Right forelimb (tissue), 1 donor: Measurements from ENCODE around the gene SPATC1L.

ENCODE experiments used
- DNase-seq: peaks from one replicate; pipeline ENCODE4 v3.0.0-alpha.2; 2018

Gene SPATC1L

DNA sequence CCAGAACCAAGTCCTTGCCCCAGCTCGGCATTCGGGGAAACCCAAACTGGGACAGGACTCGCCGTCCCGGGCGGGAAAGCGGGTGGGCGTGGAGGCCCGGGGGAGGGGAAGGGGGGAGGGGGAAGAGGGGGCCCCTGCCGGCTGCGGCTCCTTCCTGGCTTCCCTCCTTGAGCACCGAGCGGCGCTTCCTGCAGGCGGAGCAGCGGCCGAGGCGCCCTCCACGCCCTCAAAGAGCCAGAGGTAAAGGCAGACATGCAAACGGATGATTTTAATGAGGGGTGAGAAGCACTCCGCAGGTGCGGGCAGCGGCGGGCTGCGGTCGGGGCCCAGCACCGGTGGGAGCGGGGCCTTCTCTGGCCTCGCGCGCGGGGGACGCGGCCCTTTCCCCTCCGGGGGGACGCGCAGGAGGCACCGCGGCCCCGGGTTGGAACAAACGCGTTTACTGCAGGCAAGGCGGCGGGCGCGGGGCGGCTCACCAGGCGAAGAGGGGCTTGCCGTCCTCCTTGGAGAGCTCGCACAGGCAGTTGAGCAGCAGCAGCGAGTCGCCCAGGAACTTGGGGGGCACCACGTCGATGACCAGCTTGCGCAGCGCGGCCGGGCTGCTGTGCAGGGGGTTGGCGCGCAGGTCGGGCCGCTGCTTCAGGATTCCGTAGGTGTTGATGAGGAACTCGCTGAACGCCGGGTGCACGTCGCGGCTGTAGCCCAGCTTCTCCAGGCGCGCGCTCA lies 23.2 kb downstream of the SPATC1L start:
- DNase-seq = peak; percentile 36

DNA sequence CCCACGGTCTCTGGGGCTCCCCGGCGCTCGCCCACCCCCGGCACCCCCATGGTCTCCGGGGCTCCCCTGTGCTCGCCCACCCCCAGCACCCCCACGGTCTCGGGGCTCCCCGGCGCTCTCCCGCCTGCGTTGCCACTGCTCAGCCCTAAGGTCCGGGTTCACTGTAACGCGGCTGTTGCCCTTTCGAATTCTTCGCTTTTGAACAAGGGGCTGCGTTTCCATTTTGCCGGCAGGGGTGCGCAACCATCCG lies 23.7 kb downstream of the SPATC1L start:
- peak; percentile 44 for DNase-seq

DNA sequence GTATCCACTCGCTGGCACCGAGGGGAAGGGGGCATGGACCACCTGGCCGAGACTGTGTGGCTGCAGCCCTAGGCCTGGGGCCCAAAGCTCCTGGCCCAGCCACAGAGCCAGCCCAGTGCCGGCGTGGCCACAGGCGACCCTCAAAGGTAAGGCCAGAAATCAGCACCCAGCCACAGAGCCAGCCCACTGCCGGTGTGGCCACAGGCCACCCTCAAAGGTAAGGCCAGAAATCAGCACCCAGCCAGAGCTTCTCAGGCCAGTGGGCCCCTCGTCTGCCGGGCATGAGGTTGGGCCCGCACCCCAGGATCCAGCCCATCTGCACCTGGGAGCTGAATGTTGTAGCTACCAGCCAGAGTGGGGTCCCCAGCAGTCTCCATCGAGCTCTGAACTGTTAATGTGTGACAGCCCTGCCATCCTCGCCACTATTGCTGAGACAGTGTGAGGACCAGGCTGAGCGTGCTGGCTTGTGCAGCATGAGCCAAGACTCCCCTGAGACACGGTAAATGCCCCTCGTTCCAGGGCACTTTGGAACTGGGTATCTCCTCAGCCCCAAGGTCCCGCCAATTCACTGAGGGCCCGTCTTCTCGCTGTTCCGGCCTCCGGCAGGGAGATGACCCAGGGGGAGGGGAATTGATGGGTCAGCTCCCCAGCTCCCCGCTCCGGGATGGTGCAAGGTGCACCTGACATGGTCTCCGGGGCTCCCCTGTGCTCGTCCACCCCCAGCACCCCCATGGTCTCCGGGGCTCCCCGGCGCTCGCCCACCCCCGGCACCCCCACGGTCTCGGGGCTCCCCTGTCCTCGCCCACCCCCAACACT lies 24.2 kb downstream of the SPATC1L start:
- peak; percentile 32 for DNase-seq

DNA sequence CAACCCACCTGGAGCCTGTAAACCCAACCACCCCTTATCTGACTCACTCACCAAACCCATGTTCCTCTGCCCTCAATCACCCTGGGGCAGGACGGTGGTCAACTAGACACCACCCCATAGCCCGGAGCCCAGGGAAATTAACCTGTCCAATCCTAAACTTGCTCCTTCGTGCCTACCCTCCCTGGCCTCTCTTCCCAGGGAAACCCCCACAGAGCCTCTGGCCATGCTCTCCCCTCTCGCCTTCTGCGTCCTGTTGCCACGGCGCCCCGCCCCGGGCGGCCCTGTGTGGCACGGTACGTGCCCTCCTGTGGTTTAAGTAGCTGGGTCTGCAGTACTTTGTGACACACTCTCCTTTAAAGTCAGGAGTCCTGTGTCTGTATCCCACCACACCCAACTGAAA lies 24.9 kb downstream of the SPATC1L start:
- DNase-seq = peak; percentile 32

DNA sequence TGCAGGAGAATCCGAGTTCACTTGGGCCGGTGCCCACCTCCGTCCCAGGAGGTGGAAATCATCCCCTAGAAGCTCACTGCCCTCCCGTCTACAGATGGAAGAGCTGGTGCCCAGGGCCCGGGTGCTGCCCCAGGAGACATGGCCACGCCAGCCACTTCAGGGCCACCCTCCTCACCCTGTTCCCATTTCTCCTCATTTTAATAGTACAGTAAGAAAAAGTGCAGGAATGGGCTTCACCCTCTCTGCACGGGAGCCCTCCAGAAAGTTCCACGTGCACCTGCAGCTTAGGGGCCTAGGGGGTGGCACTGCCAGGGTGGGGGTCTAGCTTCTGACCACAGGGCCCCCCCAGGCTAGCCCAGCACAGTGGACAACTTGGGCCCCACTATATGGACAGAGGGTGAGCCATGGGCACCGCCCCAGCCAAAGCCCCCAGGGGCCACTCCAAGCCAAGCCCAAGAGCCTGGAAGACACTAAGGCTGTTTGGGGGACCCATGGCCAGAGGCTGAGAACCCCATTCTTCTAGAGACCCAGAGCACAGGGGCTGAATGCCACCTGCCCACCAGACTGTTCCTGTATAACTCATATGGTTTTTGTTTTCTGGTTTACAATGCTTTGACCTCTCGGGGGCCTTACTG lies 25.5 kb downstream of the SPATC1L start:
- peak; percentile 34 for DNase-seq

DNA sequence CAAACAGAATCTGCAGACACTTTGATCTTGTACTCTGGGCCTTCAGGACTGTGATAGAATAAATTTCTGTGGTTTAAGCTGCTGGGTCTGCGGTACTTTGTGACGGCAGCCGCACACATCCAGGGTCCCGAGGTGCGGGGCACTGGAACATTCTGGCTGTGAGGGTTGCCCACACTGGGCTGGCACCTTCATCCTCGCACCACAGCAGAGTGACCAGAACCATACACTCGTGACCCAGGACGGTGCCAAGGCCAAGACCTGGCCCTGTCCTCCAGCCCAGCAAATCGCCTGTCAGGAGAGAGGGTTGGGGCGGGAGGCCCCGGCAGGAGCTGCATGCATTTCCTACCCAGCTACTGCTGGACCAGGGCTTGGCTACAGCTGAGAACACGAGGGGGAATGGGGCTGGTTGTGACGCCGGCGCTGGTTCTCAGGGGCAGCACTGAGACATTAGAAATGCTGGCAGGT lies 26.2 kb downstream of the SPATC1L start:
- DNase-seq = no peak

DNA sequence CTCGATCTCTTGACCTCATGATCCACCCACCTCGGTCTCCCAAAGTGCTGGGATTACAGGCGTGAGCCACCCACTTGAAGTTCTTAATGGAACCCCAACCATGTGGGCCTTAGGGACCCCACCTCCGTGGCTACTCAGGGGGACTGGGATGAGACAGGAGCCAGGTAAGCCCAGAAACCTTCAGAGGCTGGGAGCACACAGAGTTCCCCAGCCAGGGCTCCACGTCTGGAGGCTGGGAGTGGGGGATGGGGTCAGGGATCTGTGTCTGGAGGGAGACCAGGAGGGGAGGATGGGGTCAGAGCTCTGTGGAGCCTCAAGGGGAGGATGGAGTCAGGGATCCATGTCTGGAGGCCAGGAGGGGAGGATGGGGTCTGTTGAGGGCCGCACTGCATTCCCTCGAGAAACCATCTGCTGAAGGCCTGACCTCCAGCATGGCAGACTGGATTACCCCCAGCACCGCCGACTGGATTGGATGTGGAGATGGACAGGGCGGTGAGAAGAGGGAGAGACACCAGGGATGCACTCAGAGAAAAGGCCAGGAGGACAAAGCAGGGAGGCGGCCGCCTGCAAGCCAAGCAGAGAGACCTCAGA lies 26.8 kb downstream of the SPATC1L start:
- peak; percentile 28 for DNase-seq

DNA sequence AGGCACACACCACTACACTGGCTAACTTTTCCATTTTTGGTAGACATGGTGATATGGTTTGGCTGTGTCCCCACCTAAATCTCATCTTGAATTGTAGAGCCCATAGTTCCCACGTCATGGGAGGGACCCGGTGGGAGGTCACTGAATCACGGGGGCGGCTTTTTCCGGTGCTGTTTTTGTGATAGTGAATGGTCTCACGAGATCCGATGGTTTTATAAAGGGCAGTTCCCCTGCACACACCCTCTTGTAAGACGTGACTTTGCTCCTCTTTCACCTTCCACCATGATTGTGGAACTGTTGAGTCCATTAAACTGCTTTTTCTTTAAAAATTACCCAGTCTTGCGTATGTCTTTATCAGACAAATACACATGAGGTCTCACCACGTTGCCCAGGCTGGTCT lies 27.6 kb downstream of the SPATC1L start:
- peak; percentile 35 for DNase-seq

DNA sequence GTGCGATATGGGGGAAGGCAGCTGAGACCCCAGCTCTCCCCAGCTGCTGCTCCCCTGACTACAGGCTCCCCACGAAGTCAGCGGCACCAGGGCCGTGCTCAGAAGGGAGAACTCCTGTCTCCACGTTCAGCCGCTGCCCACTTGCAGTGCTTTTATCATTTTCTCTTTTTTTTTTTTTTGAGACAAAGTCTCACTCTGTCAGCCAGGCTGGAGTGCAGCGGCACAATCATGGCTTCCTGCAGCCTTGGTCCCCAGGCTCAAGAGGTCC lies 27.9 kb downstream of the SPATC1L start:
- no peak for DNase-seq

DNA sequence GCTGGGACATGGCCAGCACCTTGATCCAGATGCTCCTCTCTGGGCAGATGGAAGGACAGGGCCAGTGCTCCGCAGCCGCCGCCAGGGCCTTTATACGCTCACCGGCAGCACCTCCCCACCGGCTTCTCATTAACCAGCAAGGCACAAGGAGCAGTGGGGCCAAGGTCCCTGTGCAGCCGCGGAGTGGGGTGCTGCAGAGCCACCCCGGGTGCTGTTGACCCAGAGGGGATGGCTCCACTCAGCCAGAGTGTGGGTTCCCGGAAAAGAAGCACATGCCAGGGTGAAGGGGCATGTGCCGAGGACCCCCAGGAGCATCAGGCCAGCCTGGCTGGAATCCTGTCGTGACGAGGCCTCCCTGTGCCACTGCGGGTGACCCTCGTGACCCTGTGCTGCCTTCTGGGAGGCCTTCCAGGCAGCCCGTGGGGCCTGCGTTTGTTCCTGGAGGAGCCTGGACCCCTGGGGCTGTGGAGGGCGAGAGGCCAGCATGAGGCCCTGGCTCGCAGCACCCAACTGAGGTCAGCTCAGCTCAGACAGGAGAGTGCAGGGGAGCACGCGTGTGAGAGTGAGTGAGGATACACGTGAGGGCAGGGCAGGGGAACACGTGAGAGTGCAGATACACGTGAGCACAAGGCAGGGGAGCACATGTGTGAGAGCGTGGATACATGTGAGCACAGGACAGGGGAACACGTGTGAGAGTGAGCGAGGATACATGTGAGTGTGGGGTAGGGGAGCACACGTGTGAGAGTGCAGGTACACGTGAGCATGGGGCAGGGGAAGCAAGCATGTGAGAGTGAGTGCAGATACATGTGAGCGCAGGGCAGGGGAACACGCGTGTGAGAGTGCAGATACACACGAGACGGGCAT lies 28.5 kb downstream of the SPATC1L start, which contains the start of gene FTCD:
FTCD (minus strand) TSS at position 66 of the 864 bp plus-strand sequence; CDS start at position 10, 56 bp downstream.
- peak; percentile 39 for DNase-seq

DNA sequence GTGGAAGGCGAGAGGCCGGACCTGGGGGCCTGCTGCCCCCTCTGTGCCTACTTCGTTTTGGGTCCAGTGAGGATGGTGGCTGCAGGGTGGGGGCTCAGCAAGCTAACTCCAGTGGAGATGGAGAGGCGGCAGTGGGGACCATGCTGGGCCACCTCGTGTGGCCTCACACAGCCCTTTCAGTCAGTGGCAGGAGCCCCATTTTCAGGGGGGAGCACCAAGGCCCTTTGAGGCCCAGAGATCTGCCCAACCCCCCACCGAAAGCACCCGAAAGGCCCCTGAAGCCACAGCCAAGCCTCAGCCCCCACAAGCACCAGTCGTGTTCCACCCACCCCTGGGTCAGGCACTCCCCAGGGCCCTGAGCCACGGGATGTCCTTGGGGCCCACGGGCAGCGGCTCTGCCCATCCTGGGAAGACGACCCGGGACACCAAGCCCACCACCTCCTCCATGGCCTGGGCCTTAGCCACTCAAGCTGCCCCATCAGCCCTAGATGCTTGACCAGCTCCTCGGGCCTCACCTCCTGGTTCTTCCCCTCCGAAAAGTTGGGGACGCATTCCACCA lies 29.2 kb downstream of the SPATC1L start:
- peak; percentile 38 for DNase-seq

DNA sequence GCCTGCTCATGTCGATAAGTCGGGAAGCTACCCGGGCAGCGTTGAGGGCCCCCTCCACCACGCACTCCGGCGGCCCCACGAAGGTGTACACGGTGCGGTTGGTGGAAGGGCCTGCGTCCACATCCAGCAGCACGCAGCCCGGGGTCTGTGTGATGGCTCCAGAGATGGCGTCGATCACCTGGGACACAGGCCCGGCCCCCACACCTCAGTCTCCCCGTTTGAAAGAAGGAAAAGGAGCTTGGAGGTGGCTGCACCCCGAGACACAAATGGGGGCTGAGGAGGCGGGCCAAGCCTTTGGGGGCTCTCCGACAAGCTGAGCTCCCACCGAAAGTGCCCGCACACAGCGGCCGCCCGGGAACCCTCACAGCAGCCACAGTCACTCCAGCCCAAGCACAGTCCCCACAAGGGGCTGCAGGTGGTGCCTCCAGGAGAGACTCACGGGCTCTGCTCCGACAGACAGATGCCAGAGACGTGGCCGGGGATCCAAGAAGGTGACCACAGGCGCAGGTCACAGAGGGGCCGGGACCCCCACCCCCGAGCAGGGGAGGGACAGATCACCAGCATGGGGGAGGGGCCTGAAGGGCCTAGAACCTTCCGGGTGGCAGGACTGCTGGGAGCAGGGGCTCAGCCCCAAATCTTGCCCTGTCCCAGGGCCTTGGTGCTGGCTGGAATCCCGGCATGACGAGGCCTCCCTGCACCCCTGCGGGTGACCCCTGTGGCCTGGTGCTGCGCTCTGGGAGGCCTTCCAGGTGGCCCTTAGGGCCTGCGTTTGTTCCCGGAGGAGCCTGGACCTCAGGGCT lies 29.9 kb downstream of the SPATC1L start:
- peak; percentile 39 for DNase-seq

DNA sequence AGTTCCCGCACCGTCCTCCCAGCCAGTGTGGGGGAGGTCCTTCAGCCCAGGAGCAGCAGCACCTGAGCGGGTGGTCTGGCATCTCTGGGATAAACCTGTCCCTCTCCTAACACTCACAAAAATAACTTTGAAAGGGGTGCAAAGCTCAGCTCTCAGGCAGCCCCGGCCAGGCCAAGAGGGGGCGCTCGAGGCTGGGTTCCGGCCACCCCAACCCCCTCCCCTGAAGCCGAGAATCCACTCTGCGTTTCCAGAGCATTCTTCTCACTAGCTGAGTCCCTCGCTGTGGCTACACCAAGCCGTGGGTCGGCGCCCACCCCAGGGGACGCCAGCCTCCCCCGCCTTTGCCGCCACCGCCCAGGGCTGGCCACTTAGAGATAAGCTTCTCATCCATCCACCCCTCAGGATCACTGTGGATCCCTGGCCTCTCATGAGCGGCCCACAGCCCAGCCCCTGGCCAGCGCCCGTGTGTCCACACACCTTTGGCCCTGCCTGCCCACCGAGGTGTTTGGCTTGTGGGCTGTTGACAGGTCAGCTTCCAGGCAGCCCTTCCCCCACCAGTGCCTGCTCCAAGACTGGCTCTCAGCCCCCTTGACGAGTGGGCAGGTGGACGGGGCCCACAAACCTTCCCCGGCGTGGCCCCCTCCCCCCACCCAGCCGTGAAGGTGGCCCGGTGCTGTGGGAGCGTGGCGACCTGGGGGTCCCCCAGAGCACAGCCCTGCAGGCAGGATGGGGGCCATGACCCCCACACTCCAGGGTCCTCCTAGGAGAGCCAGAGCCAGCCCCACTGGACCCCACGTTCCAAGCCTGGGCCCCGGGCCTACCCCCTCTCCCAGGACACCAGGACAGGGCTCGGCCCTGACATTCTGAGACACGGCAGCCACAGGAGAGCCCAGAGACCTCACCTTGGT lies 30.8 kb downstream of the SPATC1L start:
- DNase-seq = peak; percentile 81

DNA sequence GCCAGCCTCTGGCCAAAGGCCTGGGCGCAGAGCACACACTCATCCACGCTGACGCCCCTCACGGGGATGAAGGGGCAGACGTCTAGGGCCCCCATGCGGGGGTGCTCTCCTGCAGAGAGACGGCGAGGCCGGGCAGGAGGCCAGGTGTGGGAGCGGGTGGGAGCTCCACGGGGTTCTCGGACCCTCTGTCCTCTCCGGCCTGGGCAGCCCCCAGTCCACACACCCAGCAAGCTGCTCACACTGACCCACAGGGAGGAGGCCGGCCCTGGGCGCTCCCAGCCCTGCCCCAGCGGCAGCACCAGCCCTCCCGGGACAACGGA lies 31.4 kb downstream of the SPATC1L start:
- no peak for DNase-seq

DNA sequence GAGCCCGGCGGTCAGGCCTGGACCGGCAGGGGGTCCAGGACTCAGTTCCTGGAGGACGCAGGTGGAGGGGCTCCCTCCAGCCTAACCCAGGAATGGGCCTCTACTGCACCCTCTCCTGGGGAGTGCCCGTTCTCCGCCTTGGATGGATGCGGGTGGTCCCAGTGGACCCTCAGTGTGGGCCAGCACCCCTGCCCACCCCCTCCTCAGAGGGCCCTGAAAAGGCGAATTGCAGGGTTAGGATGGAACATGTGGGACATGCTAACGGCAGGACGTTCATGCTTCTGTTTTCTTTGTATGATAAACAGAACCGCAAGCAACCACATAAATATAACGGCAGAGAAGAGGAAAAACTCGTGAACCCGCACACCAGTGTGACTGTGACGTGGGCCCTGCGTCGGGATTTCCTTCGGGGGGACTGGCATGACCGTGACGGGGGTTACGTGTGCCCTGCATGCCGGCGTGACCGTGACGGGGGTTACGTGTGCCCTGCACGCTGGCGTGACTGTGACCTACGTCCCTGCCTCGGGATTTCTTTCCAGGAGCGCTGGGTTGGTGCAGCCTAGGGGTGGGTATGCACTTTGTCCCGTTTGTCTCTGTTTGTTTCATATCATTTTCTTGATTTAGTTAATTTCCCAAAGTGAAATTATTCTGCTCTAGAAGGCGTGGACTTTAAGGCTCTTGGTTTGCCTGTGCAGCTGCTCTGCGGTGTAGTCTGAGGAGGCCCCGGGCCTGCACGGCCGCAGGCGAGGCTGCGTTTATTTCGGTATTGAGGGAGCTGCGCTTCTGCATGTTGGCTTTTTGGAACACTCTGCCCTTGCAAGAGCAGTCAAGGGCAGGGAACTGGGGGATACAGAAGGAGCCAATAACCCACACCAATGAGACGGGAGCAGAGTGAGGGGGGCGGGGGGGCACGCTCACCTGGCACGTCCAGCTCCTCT lies 32.0 kb downstream of the SPATC1L start:
- DNase-seq = peak; percentile 46

DNA sequence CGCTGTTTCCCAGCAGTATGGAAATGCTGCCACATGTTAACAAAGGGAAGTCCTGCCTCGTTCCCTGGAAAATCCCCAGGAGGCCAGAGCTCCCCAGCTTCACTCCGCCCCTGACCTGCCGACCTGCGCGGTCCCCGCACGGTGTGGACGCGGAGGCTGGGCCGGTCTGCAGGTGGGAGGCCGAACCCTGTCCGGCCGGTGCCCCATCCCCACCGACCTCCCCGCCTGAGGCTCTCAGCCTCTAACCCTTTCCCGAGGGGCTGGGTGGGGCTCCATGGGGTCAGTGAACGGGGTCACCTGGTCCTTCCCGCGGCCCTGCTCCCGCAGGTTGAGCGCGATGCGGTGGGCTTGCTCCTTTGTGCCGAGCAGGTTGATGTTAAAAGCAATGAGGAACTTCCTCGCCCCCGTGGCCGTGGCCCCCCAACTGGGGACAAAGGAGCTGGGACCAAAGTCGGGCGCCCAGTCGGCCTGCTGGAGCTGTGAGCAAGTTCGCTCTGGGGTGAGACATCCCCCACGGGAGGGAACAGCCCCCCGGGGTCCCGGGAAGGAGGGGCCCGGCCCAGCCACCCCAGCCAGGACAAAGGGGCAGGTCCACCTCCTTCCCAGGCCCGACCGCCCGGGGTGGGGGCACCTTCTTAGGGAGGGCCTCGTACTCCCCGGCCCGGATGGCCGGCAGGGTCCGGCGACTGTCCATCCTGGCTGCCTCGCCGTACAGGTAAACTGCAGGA lies 32.8 kb downstream of the SPATC1L start:
- DNase-seq = peak; percentile 26

DNA sequence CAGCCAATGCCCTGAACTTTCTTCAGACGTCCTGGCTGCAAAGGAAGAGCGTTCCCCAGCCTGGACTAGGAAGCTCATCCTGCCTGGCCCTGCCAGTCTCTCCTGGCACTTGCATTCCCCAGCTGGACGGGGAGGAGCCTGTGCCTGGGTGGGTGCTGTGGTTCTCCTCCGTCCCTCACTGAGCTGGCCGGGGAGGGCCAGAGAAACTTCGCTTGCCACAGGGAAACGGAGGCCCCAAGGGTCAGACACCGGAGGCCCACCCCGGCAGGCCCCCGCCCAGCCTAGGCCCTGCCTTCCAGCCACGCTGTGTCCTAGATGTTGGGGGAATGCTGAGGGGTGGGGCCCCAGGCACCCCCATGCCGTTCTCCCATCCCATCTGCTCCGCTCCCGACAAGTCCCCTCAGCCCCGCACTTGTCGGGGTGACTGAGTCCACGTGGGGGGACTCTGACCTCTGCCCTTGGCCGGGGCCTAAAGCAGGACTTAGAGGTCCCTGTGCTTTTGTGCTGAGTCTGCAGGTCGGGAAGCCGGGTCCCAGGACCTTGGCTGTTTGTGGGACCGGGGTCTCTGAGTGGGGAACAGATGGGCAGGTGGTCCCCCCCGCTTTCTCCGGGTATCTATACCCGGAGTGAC lies 33.7 kb downstream of the SPATC1L start:
- DNase-seq = peak; percentile 29

DNA sequence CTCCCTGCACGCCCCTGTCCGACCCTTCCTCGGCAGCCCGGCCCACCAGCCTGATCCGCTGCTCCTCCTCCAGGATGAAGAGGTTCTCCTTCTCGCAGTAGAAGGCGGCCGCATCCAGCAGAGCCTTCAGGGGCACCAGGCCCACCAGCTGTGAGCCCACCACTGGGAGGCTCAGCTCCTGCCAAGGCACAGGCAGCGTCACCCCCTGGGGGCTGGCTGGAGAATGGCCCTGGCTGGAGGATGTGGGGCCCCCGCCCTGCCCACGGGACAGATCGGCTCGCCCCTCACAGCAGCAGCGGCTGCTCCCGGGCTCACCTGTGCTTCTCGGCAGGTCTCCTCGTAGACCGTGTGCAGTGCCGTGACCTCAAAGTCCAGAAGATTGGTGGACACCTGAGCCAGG lies 34.2 kb downstream of the SPATC1L start:
- peak; percentile 40 for DNase-seq
